ENCODE results near the gene PGM1.
"Not testable (repeated sequence)": the region's sequence is repeated elsewhere in the genome, so short reads cannot be mapped to it uniquely, and the experiment has no call there.

The PGM1 gene

GRCh38 chr1:63593303-63593885, at the start of gene PGM1:
TSS of gene PGM1 (plus strand) at chr1:63593411. CDS start at chr1:63593489, 78 bp downstream.
- peak; percentile 34 for DNase-seq (ENCODE audit: low spot score)

- DNase-seq (ENCODE audit: low spot score), result peak; percentile 41
These were observed 47.4 kb upstream of the PGM1 start for GRCh38 chr1:63545780-63546179.

- DNase-seq (ENCODE audit: low spot score), result peak; percentile 18
These were observed 45.5 kb upstream of the PGM1 start for GRCh38 chr1:63547621-63548294.

GRCh38 chr1:63548303-63548702, 44.9 kb upstream of the PGM1 start:
- DNase-seq (ENCODE audit: low spot score), result no peak

GRCh38 chr1:63548877-63549276, 44.3 kb upstream of the PGM1 start:
- no peak for DNase-seq (ENCODE audit: low spot score)

- no peak for DNase-seq (ENCODE audit: low spot score)
These were observed 37.7 kb upstream of the PGM1 start for GRCh38 chr1:63555480-63555879.

GRCh38 chr1:63557365-63557987, 35.7 kb upstream of the PGM1 start:
- peak; percentile 8 for DNase-seq (ENCODE audit: low spot score)

GRCh38 chr1:63559357-63559756, 33.9 kb upstream of the PGM1 start:
- no peak for DNase-seq (ENCODE audit: low spot score)

DNA sequence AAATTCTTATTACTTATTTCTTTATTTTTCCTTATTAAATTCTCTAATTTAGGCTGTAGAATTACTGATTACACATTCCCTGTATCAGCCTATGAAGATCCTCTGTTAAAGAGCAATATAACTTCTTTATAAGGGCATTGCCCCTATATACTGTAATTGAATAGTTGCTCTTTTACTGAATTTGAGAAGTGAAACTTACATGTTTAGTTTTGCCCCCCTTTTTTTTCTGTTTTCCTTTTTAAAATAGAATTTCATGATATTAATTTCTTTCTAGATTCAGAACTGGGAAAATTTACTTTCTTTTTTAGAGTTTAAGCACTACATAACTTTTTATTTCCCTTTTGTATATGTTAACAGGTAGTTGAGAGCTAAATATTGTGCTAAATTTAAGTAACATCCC, 29.5 kb upstream of the PGM1 start:
- no peak for DNase-seq (ENCODE audit: low spot score)

- no peak for DNase-seq (ENCODE audit: low spot score)
These were observed 24.1 kb upstream of the PGM1 start for GRCh38 chr1:63569068-63569467.

GRCh38 chr1:63569640-63570316, 23.4 kb upstream of the PGM1 start:
- DNase-seq (ENCODE audit: low spot score), result no peak

- not testable (repeated sequence) for DNase-seq (ENCODE audit: low spot score)
These were observed 20.5 kb upstream of the PGM1 start for GRCh38 chr1:63572686-63573085.

GRCh38 chr1:63574203-63574796, 18.9 kb upstream of the PGM1 start:
- DNase-seq (ENCODE audit: low spot score), result not testable (repeated sequence)

DNA sequence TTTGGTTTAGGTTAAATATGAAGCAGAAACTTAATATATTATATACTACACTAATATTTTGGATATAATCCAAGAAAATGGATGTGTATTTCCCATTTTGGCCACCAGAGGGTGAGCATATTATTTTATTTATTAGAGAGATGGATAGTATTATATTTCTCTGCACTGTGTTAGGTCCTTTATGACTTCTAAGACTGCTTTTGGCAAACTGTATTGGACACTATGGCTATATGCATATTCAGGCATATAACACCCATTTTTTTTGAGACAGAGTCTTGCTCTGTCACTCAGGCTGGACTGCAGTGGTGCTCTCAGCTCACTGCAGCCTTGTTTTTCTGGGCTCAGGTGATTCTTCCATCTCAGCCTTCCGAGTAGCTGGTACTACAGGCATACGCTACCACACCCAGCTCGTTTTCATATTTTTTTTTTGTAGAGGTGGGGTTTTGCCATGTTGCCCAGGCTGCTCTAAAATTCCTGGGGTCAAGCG, 17.8 kb upstream of the PGM1 start:
- no peak for DNase-seq (ENCODE audit: low spot score)

DNA sequence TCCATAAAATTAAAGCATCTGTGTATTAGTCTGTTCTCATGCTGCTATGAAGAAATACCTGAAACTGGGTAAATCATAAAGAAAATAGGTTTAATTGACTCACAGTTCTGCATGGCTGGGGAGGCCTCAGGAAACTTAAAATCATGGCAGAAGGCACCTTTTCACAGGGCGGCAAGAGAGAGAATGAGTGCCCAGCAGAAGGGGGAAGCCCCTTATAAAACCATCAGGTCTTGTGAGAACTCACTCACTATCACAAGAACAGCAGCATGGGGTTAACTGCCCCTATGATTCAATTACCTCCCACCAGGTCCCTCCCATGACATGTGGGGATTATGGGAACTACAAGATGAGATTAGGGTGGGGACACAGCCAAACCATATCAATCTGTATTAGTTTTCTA, 6.9 kb upstream of the PGM1 start:
- not testable (repeated sequence) for DNase-seq (ENCODE audit: low spot score)

GRCh38 chr1:63590166-63590560, 3.0 kb upstream of the PGM1 start:
- DNase-seq (ENCODE audit: low spot score), result no peak

DNA sequence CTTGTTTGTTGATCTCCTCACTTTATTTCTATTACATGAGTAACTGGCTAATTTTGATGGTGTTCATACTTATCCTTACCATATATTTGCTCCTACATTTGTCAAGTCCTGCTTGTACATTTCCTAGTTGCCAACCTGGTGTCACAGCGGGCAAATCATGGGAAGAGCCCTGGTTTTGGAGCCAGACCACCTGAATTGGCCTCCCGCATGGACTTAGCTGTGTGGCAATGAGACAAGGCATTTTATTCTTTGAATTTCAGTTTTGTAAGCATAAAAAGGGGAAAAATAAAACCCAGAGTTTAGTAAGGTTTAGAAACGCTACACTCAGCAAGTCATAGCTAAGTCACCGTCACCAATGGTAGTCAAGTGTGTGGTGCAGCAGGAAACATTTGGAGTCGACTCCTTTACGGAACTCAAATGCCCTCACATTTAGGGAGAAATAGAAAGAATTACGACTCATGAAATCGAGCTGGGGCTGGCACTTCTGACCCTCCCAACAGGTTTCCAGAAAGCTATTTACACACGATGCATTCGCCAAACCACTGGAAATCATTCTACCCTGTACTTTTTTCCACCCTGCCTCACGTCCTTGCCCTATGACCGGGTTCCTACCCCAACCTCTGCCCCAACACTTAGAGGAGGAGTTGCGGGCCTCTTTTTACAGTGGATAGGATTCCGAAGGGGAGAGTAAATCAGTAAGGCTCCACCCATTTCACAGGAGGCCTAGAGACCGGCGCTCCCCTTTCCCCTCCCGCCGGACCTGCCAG, 492 bp upstream of the PGM1 start:
- no peak for DNase-seq (ENCODE audit: low spot score)

- DNase-seq (ENCODE audit: low spot score), result no peak
These were observed 835 bp downstream of the PGM1 start for GRCh38 chr1:63593886-63594605.

- no peak for DNase-seq (ENCODE audit: low spot score)
These were observed 2.2 kb downstream of the PGM1 start for GRCh38 chr1:63595435-63595834.

GRCh38 chr1:63599799-63600198, 6.6 kb downstream of the PGM1 start:
- no peak for DNase-seq (ENCODE audit: low spot score)

DNA sequence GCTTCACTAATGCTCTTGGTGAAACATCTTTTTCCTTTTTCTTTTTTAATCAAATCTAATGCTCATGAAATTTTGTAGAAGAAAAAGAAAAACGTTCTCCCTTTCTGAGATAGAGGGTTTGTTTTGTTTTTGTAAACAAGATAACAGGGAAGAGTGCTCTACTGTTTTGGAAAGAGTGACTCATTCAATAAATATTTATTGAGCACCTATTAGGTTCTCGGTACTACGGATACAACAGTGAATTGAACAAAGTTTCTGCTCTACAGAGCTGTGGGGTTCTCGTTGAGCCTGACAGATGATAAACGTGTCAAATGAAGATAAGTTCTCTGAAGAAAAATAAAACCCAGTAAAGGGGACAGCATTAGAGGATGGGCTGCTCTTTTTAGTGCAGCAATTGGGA, 7.0 kb downstream of the PGM1 start:
- DNase-seq (ENCODE audit: low spot score), result no peak
